Vagina (tissue), 2 donors: ENCODE data around the gene ALLC. TPM values are rescaled to one million over a fixed set of nuclear protein-coding genes. Genes with fewer than 3 reads are reported as not detected.

Source experiments
- DNase-seq, 2 donors: peaks; one replicate each; pipeline ENCODE4 v3.0.0-alpha.2; 2017; ENCODE audit errors: extremely low spot score in 2 of 2
- H3K27ac ChIP-seq: fragments of 200-600 bp; sonication (generic); one replicate; pipeline ENCODE4 v1.5.1; 2019
- H3K27me3 ChIP-seq: fragments of 200-600 bp; sonication (generic); one replicate; pipeline ENCODE4 v1.5.1; 2019
- H3K36me3 ChIP-seq, 2 donors: fragments of 200-600 bp; sonication (generic); one replicate each; pipeline ENCODE4 v1.5.1; 2017 to 2019
- H3K4me1 ChIP-seq: fragments of 200-600 bp; sonication (generic); one replicate; pipeline ENCODE4 v1.5.1; 2019
- H3K4me3 ChIP-seq, 2 donors: fragments of 200-600 bp; sonication (generic); 1 replicate in 1 of 2; 2 replicates in 1 of 2; pipeline ENCODE4 v1.5.1; 2016 to 2019
- H3K9me3 ChIP-seq: fragments of 200-600 bp; sonication (generic); one replicate; pipeline ENCODE4 v1.5.1; 2019
- CTCF ChIP-seq, 3 experiments: fragments of 450-650 bp in 2 of 3; fragments of 200-600 bp in 1 of 3; sonication (generic) in 1 of 3; IDR thresholded peaks; one replicate each; pipeline ENCODE4 v1.5.1; 2017 to 2019; ENCODE audit warnings: antibody characterized with exemption in 3 of 3, mild to moderate bottlenecking in 2 of 3, moderate library complexity in 2 of 3
- POLR2A ChIP-seq, 2 donors: fragments of 450-650 bp; IDR thresholded peaks; one replicate each; pipeline ENCODE4 v1.6.1; 2017; ENCODE audit warnings: antibody characterized with exemption in 2 of 2, mild to moderate bottlenecking in 2 of 2, moderate library complexity in 2 of 2
- POLR2AphosphoS5 ChIP-seq, 2 donors: sonication (generic); formaldehyde crosslinking; IDR thresholded peaks; one replicate each; pipeline ENCODE4 v1.9.0; 2017; ENCODE audit warnings: antibody characterized with exemption in 2 of 2, mild to moderate bottlenecking in 2 of 2, low read depth in 1 of 2; ENCODE audit not compliant: insufficient read depth in 1 of 2
- intact Hi-C: fragments of 100-400 bp; cut with DNase I; formaldehyde crosslinking; loops from one replicate; pipeline ENCODE4 v1.15.1; 2023
- total RNA-seq: library from RNA; depleted of rRNA; stranded (reverse); fragments of >200 nt; gene quantifications from one replicate; pipeline ENCODE4 v1.2.3, GENCODE V29; 2016

Gene ALLC
- total RNA-seq, 1 donor from 2014 or later: not detected

DNA sequence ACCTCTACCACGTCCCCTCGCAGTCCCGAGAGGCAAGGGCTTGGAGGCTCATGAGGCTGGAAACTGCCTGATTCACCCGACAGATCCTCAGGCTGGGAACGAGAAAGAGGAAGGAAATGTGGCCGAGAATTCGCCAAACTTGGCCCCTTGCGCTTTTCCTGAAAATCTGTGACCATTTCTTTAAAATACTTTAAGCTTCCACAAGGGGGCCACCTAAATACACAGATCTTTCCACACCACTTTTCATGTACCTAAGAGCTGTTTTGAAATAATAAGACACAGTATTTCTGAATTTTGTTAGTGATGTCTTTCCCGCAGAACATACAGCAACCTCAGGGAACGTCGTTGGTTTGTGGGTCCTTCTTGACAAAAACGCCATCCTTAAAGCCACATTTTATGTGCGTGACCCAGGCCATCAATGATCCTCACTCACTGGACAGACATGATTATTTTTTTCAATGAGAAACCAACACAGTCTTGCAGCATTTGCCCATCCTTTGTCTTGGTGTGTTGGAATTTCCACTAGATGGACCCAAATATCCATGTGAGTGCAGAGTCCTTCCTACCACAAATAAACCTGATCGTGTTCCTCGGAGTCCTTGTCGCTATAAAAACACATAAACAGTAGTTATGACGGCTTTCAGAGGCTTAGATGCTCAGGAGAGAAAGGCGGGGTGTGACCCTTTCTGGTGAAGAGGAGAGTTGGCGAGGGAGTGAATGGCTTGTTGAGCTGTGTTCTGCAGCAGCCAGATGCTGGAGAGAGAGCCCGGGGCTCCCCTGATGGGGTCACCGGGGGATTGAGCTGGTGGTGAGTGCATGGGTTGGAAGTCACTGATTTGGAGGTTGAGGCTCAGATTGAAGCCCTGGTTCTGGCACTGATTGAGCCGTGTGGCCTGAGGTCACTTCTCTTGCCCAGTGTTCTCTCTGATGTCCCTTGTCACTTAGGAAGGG lies 70.4 kb downstream of the ALLC start:
- intact Hi-C loops: no loop called here
- H3K4me1 ChIP-seq: no peaks in the 10 kb centered on the region
- no peak overlapping the region for H3K27ac ChIP-seq
- peak in 1 of 2 donors; percentile 76 for DNase-seq
- no peaks in the 10 kb centered on the region for H3K27me3 ChIP-seq
- TF ChIP-seq POLR2AphosphoS5 (IDR thresholded peaks at IDR 0.05; ENCODE audit: insufficient read depth in 1 of 2, low read depth in 1 of 2) (no peak), CTCF (IDR thresholded peaks at IDR 0.05) (peak in 1 of 3 experiments; percentile 34)
- H3K4me3 ChIP-seq: no peak overlapping the region
- no peaks in the 10 kb centered on the region for H3K36me3 ChIP-seq
- H3K9me3 ChIP-seq: no peaks in the 10 kb centered on the region

DNA sequence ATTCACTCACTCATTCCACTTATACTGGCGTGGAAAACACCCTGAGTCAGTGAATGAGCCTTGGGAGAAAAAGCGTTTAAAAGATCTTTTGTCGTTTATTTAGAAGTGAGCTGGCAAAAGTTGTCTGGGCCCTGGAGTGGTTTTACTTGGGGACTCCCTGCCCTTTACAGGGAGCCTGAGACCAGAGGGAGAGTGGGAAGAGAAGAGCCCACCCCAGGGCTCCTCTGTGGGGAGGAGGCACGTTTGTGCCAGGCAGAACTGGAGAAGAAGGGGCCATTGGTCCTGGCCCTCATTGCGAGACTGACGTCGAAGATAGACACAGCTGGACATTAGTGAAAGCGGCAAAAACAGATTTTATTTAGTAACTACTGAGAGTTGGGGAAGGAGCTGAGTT lies 71.1 kb downstream of the ALLC start:
- Histone ChIP-seq H3K9me3 (no peaks in the 10 kb centered on the region), H3K27me3 (no peaks in the 10 kb centered on the region), H3K27ac (no peak overlapping the region), H3K4me1 (no peaks in the 10 kb centered on the region), H3K36me3 (no peaks in the 10 kb centered on the region), H3K4me3 (no peak overlapping the region)
- TF ChIP-seq CTCF (IDR thresholded peaks at IDR 0.05): no peak
- TF ChIP-seq POLR2A (IDR thresholded peaks at IDR 0.05): no peak
- TF ChIP-seq POLR2AphosphoS5 (IDR thresholded peaks at IDR 0.05; ENCODE audit: insufficient read depth in 1 of 2, low read depth in 1 of 2): no peak
- DNase-seq: peak in 1 of 2 donors; percentile 74
- intact Hi-C loops: no loop called here

GRCh38 chr2:3729786-3730185 lies 71.8 kb downstream of the ALLC start:
- no peak overlapping the region for H3K4me3 ChIP-seq
- intact Hi-C loops: no loop called here
- no peaks in the 10 kb centered on the region for H3K9me3 ChIP-seq
- no peaks in the 10 kb centered on the region for H3K4me1 ChIP-seq
- DNase-seq: peak; percentile 25 to 77
- H3K27ac ChIP-seq: no peak overlapping the region
- no peaks in the 10 kb centered on the region for H3K36me3 ChIP-seq
- TF ChIP-seq POLR2AphosphoS5 (IDR thresholded peaks at IDR 0.05; ENCODE audit: insufficient read depth in 1 of 2, low read depth in 1 of 2) (no peak), CTCF (IDR thresholded peaks at IDR 0.05) (no peak), POLR2A (IDR thresholded peaks at IDR 0.05) (no peak)
- H3K27me3 ChIP-seq: no peaks in the 10 kb centered on the region

- intact Hi-C loops: no loop called here
- H3K4me1 ChIP-seq: no peaks in the 10 kb centered on the region
Observed at GRCh38 chr2:3730646-3731045, 72.6 kb downstream of the ALLC start.

More at GRCh38 chr2:3730646-3731045, 72.6 kb downstream of the ALLC start:
- Histone ChIP-seq H3K27me3 (no peaks in the 10 kb centered on the region), H3K27ac (no peak overlapping the region), H3K4me3 (no peak overlapping the region), H3K9me3 (no peaks in the 10 kb centered on the region), H3K36me3 (no peaks in the 10 kb centered on the region)
- DNase-seq: peak; percentile 44 to 64
- TF ChIP-seq POLR2AphosphoS5 (IDR thresholded peaks at IDR 0.05; ENCODE audit: insufficient read depth in 1 of 2, low read depth in 1 of 2) (no peak), CTCF (IDR thresholded peaks at IDR 0.05) (no peak), POLR2A (IDR thresholded peaks at IDR 0.05) (no peak)
